ENCODE results near the gene CAPN13.

Gene CAPN13

DNA sequence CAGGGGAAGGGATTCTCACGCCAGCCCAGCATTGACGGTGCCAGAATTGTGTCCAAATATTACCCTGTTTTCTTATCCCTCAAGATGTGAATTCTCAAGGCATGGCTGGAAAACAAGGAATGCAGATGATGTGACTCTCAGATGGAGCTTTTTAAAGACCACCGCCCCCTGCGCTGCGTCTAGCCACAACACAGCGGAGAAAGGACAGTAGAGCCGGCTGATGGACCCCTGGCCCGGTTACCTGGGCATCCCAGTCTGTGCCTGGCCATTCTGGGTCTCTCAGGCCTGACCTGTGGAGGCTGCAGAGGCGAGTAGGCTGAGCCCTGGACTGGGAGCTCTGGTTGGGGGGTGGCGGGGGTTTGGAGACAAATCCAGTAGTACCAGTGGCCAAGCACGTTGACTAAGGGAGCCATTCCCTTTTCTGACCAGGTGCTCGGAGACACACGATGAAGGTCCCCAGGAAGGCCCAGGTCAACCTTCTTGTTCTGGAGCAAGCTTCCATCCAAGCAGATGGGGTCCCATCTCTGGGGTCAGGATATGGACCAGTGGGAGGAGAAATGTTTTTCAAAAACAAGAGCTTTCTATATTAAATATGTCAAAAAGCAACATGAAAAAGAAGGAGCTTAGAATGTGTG, 5.3 kb downstream of the CAPN13 start:
- no peak for DNase-seq (ENCODE audit: low read depth in 1 of 2, low spot score in 1 of 2)
- in situ Hi-C loops (cut with HindIII; ENCODE audit: low pct_unique_long_range_greater_than_20kb, low sequenced_read_pairs): no loop called here
- TF ChIP-seq JUND (IDR thresholded peaks at IDR 0.05; ENCODE audit: low read depth): no peak

DNA sequence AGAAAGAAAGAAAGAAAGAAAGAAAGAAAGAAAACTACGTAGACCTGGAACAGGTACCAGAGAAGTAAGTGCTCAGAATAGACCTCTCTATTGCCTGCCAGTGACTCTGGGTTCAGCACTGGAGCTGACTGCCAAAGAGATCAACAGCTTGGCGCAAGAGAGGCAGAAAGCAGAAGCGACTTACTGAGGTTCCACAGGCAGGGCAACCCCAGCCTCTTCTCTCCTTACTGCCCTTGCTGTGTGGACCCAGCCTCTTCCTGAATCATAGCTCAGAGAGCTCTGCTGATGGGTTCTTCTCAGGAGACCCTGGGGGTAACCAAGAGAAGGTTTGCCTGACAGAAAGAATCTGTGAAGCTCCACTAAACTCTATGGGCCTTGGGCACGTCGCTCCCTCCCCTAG, 7.1 kb downstream of the CAPN13 start:
- DNase-seq (ENCODE audit: low read depth in 1 of 2, low spot score in 1 of 2): no peak
- TF ChIP-seq JUND (IDR thresholded peaks at IDR 0.05; ENCODE audit: low read depth): no peak
- in situ Hi-C loops (cut with HindIII; ENCODE audit: low pct_unique_long_range_greater_than_20kb, low sequenced_read_pairs): no loop called here

DNA sequence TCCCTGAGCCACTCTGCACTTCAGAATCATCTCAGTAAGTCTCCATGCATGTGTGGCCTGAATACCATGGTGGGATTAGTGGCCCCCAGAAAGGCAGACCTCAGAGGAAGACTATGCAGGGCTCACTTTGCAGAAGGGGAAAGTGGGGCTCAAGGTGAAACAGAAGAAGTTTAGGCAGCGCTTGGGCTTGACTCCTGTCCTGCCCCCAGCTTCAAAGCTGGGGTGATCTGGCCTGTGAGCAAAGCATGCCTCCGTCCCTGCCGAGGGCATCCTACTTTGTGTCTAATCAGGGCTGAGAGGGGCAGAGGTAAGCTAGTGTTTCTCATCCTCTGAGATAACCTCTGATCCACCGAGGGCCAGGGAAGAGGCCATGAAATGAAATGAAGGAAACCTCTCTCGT, 7.9 kb downstream of the CAPN13 start:
- no peak for DNase-seq (ENCODE audit: low read depth in 1 of 2, low spot score in 1 of 2)
- in situ Hi-C loops (cut with HindIII; ENCODE audit: low pct_unique_long_range_greater_than_20kb, low sequenced_read_pairs): no loop called here
- TF ChIP-seq JUND (IDR thresholded peaks at IDR 0.05; ENCODE audit: low read depth): no peak

- TF ChIP-seq JUND (IDR thresholded peaks at IDR 0.05; ENCODE audit: low read depth): no peak
- DNase-seq (ENCODE audit: low read depth in 1 of 2, low spot score in 1 of 2): no peak
- in situ Hi-C loops (cut with HindIII; ENCODE audit: low pct_unique_long_range_greater_than_20kb, low sequenced_read_pairs): no loop called here
Measured at GRCh38 chr2:30798536-30798991, 8.7 kb downstream of the CAPN13 start.

DNA sequence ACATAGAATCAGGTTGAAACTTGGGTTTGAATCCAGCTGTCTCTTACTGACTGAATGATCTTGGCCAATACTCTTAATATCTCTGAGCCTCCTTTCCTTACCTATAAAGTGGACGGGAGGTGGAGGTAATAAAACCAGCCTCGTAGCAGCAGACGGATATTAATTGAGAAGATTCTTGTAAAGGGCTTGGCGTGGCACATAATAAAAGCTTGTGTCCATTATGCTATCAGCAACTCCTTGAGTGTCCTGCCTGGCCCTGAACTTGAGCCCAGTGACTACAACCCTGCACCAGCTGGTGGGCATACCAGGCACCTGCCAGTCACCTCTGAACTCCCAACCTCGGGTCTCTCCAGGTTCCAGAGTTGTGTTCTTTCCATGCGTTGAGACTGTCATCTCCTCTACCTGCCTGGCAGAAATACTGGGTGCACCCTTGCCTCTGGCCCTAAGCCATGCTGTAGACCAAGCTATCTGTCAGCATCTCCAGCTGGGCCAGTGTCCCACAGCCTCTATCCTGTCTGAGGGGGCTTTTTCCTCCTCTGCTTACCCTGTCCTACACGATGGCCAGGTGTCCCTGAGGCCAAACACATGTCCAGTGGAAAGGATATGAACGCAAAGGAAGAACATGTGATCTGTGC, 9.7 kb downstream of the CAPN13 start:
- in situ Hi-C loops (cut with HindIII; ENCODE audit: low pct_unique_long_range_greater_than_20kb, low sequenced_read_pairs): no loop called here
- no peak for DNase-seq (ENCODE audit: low read depth in 1 of 2, low spot score in 1 of 2)
- no peak for TF ChIP-seq JUND (IDR thresholded peaks at IDR 0.05; ENCODE audit: low read depth)

DNA sequence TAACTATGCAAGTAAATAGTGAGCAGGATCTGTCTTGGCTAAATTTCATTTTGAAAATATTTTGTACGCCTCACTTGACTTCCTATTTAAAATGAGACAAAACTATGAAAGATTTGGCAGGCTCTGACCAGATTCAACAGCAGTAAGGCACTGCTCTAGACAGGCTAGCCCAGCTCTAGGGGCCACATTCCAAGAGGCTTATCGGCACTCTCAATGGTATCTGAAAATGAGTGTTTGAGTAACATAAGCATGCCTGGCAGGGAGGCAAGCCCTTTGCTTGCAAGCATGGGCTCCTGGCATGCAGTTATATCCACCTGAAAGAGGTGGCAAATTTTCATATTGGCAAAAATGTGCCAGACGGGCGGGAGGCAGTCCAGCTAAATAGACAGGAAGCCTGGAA, 10.5 kb downstream of the CAPN13 start:
- in situ Hi-C loops (cut with HindIII; ENCODE audit: low pct_unique_long_range_greater_than_20kb, low sequenced_read_pairs): no loop called here
- no peak for TF ChIP-seq JUND (IDR thresholded peaks at IDR 0.05; ENCODE audit: low read depth)
- no peak for DNase-seq (ENCODE audit: low read depth in 1 of 2, low spot score in 1 of 2)

DNA sequence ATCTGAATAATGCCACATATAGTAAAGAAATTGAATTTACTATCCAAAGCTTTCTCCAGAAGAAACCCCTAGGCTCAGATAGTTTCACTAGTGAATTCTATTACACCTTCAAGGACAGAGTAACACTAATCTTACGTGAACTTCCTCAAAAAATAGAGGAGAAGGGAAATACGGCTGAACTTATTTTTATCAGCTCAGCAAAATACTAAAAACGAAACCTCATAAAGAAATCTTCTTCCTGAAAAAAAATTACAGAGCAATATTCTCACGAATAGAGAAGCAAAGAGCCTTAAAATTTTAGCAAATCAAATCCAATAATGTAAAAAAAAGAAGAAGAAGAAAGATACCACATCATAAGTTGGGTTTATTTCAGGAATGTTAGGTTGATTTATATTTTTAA, 14.7 kb downstream of the CAPN13 start:
- no peak for TF ChIP-seq JUND (IDR thresholded peaks at IDR 0.05; ENCODE audit: low read depth)
- no peak for DNase-seq (ENCODE audit: low read depth in 1 of 2, low spot score in 1 of 2)
- in situ Hi-C loops (cut with HindIII; ENCODE audit: low pct_unique_long_range_greater_than_20kb, low sequenced_read_pairs): no loop called here

GRCh38 chr2:30790879-30791278, 16.4 kb downstream of the CAPN13 start:
- in situ Hi-C loops (cut with HindIII; ENCODE audit: low pct_unique_long_range_greater_than_20kb, low sequenced_read_pairs): no loop called here
- no peak for DNase-seq (ENCODE audit: low read depth in 1 of 2, low spot score in 1 of 2)
- TF ChIP-seq JUND (IDR thresholded peaks at IDR 0.05; ENCODE audit: low read depth): no peak

DNA sequence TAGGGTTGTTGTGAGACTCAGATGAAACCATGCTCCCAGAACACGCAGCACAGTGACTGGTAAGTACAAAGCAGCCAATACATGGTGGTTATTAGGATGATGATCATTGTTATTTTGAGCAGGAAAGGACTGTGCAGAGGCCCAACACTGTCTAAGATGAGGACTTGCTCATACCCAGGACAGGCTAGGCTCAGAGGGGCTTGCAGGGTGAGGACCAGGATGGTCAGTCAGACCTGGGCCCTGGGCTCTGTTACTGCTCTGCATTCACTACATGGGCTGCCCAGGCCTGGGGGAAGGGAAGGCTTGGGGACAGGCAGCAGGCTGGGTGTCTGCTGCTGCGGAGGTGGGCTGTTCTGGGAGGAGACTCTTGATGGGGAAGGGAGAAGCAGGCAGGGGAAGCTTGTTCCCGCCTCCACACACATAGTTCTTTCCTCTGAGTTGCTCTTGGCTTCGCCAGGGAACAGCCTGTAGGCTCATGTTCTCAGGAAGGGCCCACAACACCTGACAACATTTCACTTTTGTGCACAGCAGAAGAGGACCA, 17.5 kb downstream of the CAPN13 start:
- in situ Hi-C loops (cut with HindIII; ENCODE audit: low pct_unique_long_range_greater_than_20kb, low sequenced_read_pairs): no loop called here
- no peak for DNase-seq (ENCODE audit: low read depth in 1 of 2, low spot score in 1 of 2)
- TF ChIP-seq JUND (IDR thresholded peaks at IDR 0.05; ENCODE audit: low read depth): no peak

DNA sequence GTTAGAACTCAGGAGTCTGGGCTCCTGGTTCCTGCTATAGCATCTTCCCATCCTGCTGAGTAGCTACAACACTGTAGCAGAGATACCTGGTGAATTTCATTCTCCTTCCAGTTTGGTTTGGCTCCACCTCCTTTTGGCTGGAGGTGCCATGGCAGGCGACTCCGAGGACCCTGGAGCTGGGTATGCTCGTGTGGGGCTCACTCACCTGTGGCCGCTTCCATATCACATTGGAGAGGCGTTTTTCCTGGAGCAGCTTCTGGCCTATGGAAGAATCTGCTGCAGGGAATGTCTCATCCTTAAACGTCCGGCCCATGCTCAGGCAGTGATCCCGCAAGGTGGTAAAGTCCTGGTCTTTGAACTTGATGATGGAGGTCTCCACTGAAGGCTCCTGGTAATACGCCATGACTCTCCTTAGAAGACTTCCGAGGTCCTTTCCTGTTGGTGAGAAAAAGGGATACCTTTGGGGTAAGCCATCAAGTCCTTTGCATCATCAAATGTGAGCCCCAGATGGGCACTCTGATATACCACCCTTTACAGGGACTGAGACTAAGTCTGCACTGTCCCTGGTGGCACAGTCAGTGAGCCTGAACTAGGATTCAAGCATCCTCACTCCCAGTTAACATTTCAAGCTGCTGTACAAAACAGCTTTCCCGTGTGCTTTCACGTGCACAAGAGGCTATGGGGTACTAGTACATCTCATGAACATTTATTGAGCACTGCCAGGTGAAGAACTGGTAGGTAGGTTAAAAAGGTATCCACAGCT, 20.1 kb downstream of the CAPN13 start:
- DNase-seq (ENCODE audit: low read depth in 1 of 2, low spot score in 1 of 2): no peak
- in situ Hi-C loops (cut with HindIII; ENCODE audit: low pct_unique_long_range_greater_than_20kb, low sequenced_read_pairs): no loop called here
- TF ChIP-seq JUND (IDR thresholded peaks at IDR 0.05; ENCODE audit: low read depth): no peak

GRCh38 chr2:30784682-30785081, 22.6 kb downstream of the CAPN13 start:
- TF ChIP-seq JUND (IDR thresholded peaks at IDR 0.05; ENCODE audit: low read depth): no peak
- in situ Hi-C loops (cut with HindIII; ENCODE audit: low pct_unique_long_range_greater_than_20kb, low sequenced_read_pairs): no loop called here
- no peak for DNase-seq (ENCODE audit: low read depth in 1 of 2, low spot score in 1 of 2)

DNA sequence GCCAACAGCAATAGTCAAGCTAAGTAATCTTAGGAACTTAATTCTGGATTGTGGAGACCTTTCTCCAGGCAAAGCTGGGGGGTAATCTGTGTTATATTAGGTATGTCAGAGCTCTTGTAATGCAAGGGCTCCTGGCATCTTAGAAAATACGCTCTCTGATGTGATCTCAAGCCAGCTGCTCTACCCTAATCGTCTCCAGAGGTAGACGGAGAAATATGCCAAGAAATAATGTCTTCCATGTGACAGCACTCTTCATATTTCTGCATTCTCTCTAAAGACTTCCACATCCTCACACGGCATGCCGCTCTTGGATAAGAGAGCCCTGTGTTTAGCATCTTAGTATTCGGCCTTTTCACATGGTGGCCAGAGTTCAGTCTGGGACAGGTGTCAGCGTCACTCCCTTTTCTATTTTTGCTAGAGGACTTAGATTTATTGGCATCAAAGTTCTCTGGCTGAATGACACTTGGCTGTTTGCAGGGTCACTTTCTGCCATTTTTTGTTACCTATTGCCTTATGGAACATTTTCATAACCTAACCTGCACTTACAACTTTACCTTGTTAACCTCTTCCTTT, 25.2 kb downstream of the CAPN13 start:
- in situ Hi-C loops (cut with HindIII; ENCODE audit: low pct_unique_long_range_greater_than_20kb, low sequenced_read_pairs): no loop called here
- no peak for DNase-seq (ENCODE audit: low read depth in 1 of 2, low spot score in 1 of 2)

GRCh38 chr2:30781451-30781850, 25.8 kb downstream of the CAPN13 start:
- in situ Hi-C loops (cut with HindIII; ENCODE audit: low pct_unique_long_range_greater_than_20kb, low sequenced_read_pairs): no loop called here
- no peak for TF ChIP-seq JUND (IDR thresholded peaks at IDR 0.05; ENCODE audit: low read depth)
- DNase-seq (ENCODE audit: low read depth in 1 of 2, low spot score in 1 of 2): no peak

More for the DNA sequence above, 25.2 kb downstream of the CAPN13 start:
- TF ChIP-seq JUND (IDR thresholded peaks at IDR 0.05; ENCODE audit: low read depth): no peak

Measured in T47D (cell line).